GM19099 (cell line): ENCODE measurements around the gene HIGD1A.

Experiments used
- POLR2A ChIP-seq: IDR thresholded peaks from 3 replicates; pipeline ENCODE4 v1.6.1; 2011; ENCODE audit warnings: low read depth; ENCODE audit not compliant: insufficient read length; ENCODE audit errors: extremely low read depth

The HIGD1A gene

DNA sequence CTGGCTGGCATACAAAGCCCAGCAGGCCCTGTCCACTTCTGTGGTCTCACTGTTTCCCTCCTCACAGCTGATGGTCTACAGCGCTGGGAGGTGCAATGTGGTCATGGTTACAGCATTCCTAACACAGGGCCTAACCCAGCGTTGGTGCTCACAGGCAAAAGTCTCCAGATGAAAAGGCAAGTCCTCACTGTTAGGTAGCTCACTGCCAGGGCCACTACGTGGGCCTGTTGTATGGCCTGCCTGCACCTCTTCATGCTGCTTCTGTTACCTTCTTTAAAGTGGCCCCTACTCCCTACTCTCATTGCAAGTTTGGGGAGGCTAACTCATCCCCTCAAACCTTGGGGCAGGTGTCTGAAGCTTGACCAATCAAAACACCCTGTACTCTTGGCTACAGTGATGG lies 62.5 kb downstream of the HIGD1A start:
- no peak for TF ChIP-seq POLR2A

DNA sequence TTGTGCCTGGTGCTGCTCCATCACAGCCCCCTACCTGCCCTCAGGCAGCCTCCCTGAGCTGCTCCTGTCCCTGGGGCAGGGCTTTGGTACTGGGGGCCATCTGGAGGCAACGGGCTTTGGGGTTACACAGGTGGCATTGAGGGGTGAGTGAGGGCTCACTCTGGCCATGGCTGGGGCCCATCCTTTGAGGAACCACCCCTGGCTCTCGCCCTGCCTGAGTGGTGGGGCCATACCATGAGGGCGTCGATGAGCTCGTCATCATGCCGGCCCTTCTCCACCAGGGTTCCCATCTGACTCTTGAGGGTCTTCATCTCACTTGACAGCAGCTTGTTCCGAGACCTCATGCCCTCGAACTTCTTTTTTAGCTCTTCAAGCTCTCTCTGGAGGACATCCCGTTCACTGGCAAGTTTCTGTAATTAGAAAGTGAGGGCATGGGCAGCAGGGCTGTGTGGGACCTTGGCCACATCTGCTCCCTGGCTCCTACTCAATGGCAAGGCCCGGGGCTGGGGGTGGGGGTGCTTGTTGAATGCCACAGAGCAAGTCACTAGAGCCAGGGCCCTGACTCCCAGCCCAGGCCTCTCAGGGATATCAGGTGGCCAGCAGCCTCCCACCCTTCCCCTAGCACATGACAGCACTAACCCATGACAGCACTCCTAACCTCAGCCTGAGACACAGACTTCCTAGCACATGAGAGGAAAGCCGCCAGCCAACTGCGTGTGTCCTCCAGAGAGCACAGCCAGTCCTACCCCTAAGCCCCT lies 64.7 kb downstream of the HIGD1A start:
- TF ChIP-seq POLR2A, result no peak

DNA sequence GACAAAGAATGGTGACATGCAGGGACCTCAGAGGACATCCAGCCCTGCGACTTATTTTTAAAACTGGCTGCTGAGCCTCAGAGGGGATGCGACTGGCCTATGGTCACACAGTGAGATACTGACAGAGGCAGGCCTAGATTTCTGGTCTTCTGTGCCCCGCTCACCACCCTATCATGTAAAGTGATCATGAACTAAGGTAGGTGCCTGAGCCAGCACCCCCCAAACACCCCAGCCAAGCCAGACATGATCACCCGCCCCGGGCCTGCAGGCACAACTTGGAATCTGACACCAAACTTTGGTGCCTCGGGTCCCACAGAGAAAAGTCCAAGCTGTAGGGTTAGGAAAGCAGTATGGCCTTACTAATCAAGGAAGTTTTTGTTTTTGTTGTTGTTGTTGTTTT lies 67.8 kb downstream of the HIGD1A start:
- TF ChIP-seq POLR2A, result no peak

DNA sequence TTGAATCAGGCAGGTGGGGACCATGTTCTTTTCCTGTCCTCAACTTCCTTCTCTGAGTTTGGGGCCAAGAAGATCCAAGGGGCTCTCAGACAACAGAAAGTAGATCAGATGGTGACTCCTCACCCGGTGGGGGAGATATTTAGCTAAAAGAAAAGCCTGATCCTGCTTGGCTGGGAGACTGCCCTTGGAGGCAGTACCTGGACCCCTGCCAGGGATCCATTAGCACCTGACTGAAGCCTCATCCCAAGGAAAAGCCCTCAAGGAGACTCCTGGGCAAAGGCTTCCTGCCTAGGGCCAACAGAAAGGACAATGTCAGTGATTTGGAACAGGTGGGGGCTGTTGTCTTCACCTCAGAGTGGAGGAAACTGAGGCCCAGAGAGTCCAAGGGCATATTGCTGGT lies 68.2 kb downstream of the HIGD1A start:
- TF ChIP-seq POLR2A, result no peak

DNA sequence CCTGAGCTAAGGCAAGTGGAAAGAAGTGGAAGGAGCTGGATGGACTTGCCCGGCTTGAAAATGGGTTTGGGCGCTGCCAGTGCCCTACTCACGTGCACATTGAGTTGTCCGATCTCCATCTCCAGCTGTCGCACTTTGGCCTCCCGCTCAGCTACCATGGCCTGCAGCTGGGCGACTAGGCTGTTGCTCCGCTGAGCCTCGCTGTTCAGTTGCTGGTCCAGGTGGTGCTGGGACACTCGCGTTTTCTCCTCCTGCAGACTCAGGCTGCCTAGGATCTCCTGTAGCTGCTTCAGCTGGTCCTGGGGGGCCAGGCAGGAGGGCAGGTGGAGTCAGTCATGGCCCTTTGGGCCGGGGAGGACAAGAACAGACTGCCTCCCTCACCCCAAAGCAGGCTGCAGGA lies 68.7 kb downstream of the HIGD1A start:
- TF ChIP-seq POLR2A, result no peak

DNA sequence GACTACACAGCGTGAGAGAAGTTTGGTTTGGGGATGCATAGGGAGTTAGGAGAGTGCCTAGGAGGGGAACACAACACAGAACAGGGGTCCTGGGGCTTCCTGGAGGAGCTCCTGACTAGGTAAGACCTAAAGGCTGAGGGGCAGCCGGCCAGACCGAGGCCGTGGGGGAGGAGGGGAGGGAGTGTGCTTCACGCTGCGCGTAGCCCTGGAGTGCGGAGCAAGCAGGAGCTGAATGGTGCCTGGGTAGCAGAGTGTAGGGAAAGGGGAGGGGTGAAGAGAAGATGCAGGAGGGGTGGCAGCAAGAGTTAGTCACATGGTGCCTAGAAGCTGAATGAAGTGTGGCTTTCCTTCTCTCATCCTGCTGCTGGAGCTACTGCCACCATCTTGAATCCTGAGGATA lies 69.3 kb downstream of the HIGD1A start:
- TF ChIP-seq POLR2A, result no peak

DNA sequence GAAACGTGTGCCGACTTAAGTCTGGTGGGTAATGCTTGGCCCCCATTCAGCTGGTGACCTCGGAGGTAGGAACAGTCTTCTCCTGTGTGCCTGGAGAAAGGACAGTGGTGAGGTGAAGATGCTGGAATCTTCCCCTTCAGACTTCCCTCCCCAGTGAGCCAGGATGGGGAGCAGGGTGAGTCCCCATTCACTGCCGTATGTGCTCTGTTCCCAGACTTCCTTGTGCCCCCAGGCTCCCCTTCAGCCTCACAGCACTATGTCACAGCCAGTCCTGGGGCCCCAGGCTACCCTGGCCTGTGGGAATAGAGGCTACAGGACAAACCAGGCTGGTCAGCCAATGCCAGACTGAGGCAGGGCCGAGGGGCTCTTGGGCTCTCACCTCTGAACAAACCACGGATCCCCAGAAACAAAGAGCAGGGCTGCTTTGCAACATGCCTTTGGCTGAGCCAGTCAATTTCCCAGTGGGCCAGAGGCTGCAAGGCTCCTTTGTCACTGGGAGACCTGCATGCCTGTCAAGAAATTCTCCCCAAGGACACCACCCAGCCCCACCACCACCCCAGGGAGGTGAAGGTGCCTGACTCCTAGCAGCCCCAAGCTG lies 69.9 kb downstream of the HIGD1A start:
- TF ChIP-seq POLR2A, result no peak

DNA sequence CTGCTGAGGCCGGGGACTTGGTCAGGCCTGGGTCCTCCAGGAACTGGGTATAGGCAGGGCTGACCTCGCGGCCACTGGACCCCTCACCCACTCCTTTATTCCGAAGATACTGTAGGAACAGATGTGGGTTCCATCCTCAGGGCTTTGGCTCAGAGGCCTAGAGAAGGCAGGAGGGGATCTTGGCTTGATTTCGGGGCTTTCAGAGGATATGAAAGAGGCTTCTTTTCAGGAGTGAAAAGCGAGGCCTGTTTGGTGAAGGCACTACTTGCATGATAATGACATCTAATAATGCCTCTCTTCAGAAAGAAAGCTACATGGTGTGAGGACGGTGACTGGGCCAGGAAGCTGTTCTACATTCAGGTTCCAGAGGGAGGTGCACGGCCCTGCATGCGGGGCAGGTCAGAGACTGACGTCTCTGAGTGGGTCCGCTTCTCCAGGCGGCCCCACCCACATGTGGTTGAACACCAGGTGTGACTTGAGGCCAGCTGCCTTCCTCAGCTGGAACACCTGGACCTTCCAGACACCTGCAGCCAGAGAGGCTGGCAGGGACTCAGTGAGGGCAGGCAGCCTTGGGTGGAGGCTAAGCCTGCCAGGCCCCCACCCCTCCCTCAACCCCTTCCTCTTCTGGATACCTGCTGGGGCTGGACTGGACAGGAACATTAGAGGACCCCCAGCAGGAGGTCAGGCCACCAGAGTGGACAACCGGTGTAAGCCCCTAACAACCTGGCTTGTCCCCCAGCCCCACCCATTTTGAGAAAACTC lies 70.6 kb downstream of the HIGD1A start:
- TF ChIP-seq POLR2A, result no peak
